GM23248 (cell line): ENCODE measurements around the gene C5orf52.

ENCODE experiments used
- EZH2 ChIP-seq: fragments of 200-600 bp; sonication (generic); IDR thresholded peaks from 2 replicates; pipeline ENCODE4 v1.6.1; 2018; ENCODE audit warnings: antibody characterized with exemption, mild to moderate bottlenecking; ENCODE audit not compliant: insufficient read depth, poor library complexity, severe bottlenecking
- EZH2phosphoT487 ChIP-seq: fragments of 200-600 bp; sonication (generic); IDR thresholded peaks from 2 replicates; pipeline ENCODE4 v1.6.1; 2018; ENCODE audit warnings: antibody characterized with exemption, moderate library complexity, mild to moderate bottlenecking, low read depth; ENCODE audit not compliant: insufficient read depth

GRCh38 chr5:157677931-157678330 is 6.6 kb downstream of the C5orf52 start:
- TF ChIP-seq EZH2 (no peak), EZH2phosphoT487 (no peak)
